Stimulated activated CD8-positive, alpha-beta memory T cell treated with anti-CD3 and anti-CD28 coated beads, Interleukin-15, amount 100 ng/mL, for 48 hours (primary cell): Measurements from ENCODE around the gene MTIF3.
"Not testable (repeated sequence)": the region's sequence is repeated elsewhere in the genome, so short reads cannot be mapped to it uniquely, and the experiment has no call there.

Experiments
- DNase-seq, 2 donors: peaks; one replicate each; pipeline ENCODE4 v3.0.0-alpha.2; 2020; ENCODE audit warnings: low read depth in 2 of 2

The MTIF3 gene

GRCh38 chr13:27411341-27411740, 39.0 kb downstream of the MTIF3 start:
- DNase-seq = no peak

- no peak for DNase-seq
Observed at GRCh38 chr13:27409013-27409412, 41.4 kb downstream of the MTIF3 start.

GRCh38 chr13:27408074-27408473, 42.3 kb downstream of the MTIF3 start:
- DNase-seq = no peak

- no peak for DNase-seq
Observed at GRCh38 chr13:27406178-27406939, 44.0 kb downstream of the MTIF3 start.

DNA sequence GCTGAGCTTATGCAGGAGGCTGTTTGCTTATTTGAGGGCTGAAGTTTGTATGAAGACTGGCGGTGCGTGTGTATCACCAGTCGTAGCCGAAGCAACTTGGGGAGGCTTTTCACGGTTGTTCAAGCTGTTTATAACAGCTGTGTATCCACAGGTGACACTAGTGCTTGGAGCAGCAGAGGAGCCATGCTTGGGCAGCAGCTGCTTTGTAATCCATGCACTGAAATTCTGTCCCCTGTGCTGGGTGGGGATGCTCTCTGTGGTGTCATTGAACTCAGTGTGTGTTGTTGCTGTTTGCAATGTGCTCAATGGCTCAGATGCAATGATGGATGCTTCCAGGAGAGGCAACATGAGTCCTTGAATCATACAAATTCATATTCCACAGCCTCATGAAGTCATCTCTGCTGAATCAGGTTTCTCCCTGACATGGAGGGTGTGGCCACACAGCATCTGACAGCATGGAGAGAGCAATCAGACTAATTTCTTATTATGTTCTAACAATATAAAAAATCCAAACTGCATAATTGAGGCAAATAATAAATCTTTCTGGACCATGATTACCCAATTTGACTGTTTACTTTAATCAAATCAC, 44.7 kb downstream of the MTIF3 start:
- no peak for DNase-seq

GRCh38 chr13:27404680-27405079, 45.7 kb downstream of the MTIF3 start:
- no peak for DNase-seq

- no peak for DNase-seq
Observed at GRCh38 chr13:27403727-27404385, 46.5 kb downstream of the MTIF3 start.

GRCh38 chr13:27403203-27403678, 47.1 kb downstream of the MTIF3 start:
- DNase-seq = no peak

DNA sequence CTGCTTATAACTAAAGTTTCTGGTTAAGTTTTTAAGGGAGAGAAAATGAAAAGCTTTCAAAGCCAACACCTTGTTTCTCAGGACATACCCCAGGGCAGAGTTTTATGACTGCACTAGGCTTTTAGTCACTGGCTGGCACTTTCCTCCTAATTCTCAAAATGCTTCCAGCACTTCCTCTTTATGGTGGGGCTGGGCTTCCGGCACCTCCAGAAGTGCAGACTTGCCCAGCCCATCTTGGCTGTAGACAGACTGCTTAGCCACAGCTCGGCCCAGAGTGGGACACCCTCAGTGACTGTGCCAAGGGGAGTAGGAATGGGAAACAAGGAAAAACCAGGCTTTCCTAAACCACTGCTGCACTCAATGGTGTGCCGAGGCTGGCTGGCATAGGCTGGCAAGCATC, 49.2 kb downstream of the MTIF3 start:
- no peak for DNase-seq

DNA sequence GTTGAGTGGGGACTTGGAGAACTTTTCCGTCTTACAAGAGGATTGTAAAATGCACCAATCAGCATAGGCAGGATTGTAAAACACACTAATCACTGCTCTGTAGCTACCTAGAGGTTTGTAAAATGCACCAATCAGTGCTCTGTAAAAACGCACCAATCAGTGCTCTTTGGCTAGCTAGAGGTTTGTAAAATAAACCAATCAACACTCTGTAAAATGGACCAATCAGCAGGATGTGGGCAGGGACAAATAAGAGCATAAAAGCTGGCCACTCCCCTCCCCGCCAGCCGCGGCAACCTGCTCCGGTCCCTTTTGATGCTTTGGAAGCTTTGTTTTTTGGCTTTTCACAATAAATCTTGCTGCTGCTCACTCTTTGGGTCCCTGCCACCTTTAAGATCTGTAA, 50.0 kb downstream of the MTIF3 start:
- not testable (repeated sequence) for DNase-seq

DNA sequence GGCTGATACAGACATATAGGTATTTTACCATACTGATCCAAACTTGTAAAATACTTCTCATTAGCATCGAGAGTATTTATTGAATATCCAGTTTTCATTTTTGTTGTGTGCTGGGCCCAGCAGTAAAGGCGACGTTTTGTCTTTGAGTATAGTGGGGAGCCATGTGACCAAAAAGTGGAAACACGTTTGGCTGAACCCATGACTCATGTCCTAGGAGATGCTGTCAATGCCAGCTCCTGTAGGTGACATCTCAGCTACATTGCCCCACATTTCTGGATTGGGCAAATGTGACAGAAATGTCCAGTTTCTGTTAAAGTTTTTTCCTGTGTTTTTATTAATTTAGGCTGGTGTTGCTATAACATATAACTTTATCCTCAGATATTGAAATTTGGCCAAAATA, 52.0 kb downstream of the MTIF3 start:
- DNase-seq = no peak

DNA sequence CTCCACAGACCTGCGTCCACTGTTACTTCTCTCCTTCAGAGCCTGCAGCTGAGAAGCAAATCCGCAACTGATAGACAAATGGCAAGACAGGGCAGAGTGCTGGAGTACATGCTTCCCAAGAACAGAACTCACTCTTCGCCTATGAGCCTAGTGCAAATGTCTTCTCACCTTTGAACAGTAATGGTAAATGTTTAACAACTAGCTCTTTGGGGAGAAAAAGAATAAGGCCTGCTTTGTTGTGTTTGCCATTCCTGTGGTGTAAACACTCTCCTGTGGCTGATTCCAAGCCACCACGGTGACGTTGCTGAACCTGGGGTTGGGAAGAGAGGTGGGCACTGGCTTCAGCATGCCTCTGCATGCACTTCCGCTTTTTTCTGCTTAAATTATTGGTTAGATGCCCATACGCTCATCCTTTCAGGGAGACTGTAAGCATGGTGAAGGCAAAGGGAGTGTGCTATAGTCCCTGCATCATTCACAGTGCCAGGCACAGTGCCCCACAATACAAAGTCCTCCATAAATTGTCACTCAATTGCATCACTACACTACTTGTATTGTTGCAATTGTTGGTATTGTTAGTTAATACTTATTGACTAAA, 54.0 kb downstream of the MTIF3 start:
- DNase-seq = no peak

DNA sequence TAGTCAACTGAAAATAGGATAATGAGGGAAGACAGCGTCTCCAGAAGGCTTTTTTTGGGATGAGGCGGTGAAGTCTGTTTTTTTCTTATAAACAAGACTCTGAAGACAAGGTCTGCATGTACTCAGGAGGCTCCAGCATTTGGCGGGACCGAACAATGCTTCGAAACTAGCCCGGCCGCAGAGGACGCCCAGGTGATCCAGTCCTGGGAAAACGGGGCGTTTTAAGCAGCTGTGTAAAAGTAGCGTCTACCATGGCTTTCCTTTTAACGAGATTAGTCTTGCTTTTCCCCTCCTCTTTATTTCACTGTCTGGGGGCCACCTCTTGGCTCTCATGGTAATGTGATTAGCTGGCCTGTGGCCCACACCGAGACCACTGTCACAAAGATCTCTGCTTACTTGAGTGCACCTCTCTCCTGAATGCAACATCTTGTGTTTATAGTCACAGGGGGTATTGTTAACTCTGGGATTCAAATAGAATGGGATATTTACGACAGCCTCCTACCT, 55.3 kb downstream of the MTIF3 start:
- DNase-seq = no peak

DNA sequence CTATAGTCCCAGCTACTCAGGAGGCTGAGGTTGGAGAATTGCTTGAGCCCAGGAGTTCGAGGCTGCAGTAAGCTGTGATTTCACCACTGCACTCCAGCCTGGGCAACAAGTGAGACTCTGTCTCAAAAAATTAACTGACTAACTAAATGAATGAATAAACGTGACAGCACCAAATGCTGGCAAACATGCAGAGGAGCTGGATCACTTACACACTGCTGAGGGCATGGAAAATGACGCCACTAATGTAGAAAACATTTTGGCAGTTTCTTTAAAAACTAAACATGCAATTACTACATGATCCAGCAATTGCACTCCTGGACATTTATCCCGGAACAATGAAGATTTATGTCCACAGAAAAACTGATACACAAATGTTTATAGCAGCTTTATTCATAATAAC, 57.3 kb downstream of the MTIF3 start:
- DNase-seq = no peak

- DNase-seq = no peak
Observed at GRCh38 chr13:27391471-27391870, 58.9 kb downstream of the MTIF3 start.

DNA sequence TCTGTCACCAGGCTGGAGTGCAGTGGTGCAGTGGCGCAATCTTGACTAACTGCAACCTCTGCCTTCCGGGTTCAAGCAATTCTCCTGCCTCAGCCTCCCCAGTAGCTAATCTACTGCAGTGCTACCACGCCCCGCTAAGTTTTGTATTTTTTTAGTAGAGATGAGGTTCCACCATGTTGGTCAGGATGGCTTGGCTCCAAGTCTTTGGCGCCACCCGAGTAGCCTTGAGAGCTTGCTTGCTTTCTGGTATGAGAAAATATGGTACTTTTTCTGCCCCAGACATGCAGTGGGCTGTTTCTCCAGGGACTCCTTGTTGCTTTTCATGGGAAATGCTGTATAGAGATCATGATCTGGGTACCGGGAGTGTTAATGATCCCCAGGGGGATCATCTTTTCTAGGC, 60.5 kb downstream of the MTIF3 start:
- DNase-seq = no peak

- DNase-seq = no peak
Observed at GRCh38 chr13:27388241-27388640, 62.1 kb downstream of the MTIF3 start.
